SW 1271 (cell line): ENCODE measurements around the gene CDH12.
"Not testable (repeated sequence)": the region's sequence is repeated elsewhere in the genome, so short reads cannot be mapped to it uniquely, and the experiment has no call there.

Experiments used
- DNase-seq, 2 experiments: peaks; one replicate each; lab custom pipeline; 2025; lab: John Stamatoyannopoulos, UW

The CDH12 gene

GRCh38 chr5:22278164-22278563, 575.0 kb downstream of the CDH12 start:
- DNase-seq, result no peak

DNA sequence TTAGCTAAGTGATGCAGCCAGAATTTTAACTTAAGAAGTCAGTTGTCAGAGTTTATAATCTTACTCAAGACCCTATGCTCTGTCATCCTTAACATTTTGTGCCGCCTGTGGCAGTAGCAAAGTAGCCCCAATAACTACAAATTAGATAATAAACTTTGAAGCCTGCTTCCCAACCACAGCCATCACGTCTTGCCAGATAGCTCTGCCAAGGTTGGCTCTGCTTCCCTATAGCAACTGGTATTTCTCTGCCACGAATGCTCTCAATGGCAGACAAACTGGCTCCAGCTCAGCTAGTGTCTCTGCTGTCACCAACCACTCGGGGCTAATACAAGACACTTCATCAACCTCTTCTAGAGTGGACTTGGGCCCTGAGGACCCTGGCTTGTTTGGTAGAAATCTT, 576.1 kb downstream of the CDH12 start:
- no peak for DNase-seq

- not testable (repeated sequence) for DNase-seq
Observed at GRCh38 chr5:22265855-22266254, 587.3 kb downstream of the CDH12 start.

- DNase-seq, result no peak
Observed at GRCh38 chr5:22258139-22258538, 595.0 kb downstream of the CDH12 start.

GRCh38 chr5:22250528-22250927, 602.6 kb downstream of the CDH12 start:
- no peak for DNase-seq

DNA sequence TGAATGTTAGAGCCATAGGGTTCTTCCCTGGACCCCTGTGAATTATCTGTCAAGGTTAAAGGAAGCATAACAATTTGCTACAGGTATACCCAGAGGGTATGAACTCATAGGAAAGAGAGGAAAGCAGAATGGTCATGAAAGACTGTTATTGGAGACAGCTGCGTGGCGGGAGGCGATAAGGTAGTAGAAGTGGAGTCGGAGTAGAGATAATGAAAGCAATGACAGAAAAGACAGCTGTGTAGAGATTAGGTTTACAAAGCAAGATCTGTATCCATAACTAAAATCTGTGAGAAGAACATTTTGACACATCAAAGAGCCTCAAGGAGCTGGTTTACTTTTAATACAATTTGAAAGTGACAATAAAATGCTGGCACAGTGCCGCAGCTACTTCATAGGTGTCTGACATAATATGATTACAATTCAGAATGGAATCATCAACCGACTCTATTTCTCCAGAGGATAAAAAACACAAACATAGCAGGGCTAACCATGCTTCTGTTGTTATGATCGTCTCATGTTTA, 603.9 kb downstream of the CDH12 start:
- no peak for DNase-seq

DNA sequence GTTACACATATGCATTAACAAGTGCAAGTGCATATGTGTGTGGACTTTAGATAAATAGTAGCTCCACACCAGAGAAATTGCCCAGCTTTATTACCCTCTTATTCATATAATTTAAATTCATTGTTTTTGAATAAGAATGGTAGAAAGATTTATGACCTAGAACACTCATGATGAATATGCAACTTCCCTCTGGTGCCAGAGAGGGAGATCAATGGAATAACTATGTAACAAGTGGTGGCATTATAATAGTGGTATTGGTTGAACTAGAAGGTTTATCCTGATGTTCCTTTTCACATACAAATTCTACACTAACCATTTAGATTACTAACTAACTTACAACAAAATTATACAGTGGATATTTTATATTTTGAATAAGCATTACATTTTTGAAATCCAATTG, 607.4 kb downstream of the CDH12 start:
- no peak for DNase-seq

GRCh38 chr5:22242532-22242931, 610.6 kb downstream of the CDH12 start:
- no peak for DNase-seq

DNA sequence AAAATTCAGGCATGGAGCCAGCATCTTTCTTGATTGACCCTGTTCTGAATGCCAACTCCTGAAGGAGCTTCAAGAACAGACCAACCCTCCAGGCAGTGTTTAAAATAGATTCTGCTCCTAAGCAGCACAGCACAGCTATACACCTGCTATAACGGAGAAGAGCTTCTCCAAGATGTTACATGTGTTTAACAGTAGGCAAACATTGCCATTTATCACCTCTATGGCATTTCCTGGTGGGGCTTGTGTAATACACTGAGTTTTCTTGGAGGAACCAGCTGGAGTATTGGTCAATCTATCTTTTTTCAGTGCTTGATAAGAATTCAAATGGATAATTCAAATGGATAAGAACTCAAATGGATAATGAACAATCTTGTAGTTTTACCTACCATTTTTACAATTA, 615.1 kb downstream of the CDH12 start:
- no peak for DNase-seq

DNA sequence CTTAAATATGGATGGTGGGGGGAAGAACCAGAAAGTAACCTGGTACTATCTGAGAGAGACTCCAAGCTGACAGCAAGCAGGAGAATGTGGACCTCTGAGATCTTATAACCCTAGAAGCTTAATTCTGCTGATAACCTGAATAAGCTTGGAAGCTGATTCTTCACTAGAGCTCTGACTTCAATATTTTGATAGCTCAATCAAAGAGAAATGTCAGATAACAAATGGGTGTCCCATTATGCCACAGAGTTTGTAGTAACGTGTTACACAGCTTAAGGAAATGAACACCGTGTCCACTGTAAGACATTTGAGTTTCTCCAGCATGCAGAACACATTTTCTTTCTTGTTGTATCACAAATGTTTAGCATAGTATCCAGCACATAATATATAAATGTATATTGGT, 626.7 kb downstream of the CDH12 start:
- DNase-seq, result no peak

GRCh38 chr5:22223079-22223478, 630.1 kb downstream of the CDH12 start:
- no peak for DNase-seq

- not testable (repeated sequence) for DNase-seq
Observed at GRCh38 chr5:22213703-22214495, 639.2 kb downstream of the CDH12 start.

DNA sequence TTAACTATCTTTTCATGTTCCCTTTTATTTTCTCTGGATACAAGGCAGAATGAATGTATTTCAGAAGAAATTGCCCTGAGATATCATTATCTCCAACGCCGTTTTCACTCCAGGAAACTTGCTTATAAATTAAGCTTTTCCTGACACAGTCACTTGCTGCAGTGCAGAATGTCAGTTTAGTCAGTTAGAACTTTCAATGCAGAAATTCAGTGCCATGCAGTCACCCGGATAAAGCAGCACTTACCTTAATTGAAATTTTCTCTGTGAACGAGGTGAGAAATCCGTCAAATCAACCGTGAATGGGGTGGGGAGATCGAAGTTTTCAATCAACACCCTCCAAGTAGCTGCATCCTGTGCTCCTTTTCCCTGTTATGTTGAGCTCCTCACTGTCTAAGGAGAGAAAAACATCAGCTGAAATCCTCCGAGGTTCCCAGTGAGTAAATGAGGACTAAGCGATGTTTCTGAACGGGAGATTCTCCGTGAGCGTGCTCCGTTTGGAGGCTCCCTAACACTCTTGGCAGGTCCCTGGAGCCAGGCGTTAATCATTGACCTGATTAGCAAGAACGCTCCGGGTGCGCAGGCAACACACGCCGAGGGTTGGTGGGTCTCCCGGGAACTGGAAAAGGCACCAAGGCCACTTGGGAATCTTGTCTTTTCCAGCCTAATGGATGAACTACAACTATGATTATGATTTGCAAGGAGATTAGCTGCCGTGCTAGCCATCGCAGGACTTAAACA, 640.7 kb downstream of the CDH12 start:
- not testable (repeated sequence) for DNase-seq

- DNase-seq, result not testable (repeated sequence)
Observed at GRCh38 chr5:22208463-22208862, 644.7 kb downstream of the CDH12 start.

DNA sequence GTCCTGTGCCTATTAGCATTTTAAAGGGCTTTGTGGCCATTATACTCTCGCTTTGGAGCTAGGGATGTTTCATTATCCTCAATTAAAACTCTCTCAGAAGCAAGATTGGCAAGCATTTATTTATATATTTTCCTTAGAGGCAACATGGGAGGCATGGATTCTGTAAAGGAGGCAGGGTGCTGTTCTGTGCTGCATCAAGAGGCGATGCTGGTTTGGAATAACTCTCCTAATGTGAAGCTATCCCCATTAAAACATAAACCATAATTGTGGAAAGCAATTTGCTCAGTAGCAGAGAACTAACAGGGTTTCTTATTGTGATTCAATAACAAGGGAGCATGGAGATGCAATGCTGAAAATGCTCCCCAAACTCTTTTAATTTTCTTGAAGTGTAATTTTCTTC, 664.5 kb downstream of the CDH12 start:
- DNase-seq, result not testable (repeated sequence)

GRCh38 chr5:22187632-22188228, 665.4 kb downstream of the CDH12 start:
- not testable (repeated sequence) for DNase-seq

GRCh38 chr5:22169226-22169625, 683.9 kb downstream of the CDH12 start:
- DNase-seq, result not testable (repeated sequence)

DNA sequence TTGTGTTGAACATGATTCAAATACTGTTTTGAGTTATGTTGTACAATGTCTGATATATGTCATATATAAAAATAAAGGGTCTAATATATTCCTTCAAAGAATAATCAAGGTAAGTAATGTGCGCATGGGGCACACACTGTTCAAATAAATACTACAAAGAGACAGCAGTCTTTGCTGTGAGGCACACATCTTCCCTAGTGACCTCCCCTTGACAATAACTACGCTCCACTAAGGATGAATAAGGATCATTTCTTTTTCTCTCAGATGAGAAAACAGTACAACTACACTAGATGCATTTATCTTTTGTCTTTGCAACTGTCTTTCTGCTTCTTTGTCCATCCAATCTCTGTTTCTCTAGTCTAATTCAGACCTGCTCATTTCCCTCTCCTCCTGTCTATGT, 684.4 kb downstream of the CDH12 start:
- DNase-seq, result not testable (repeated sequence)

DNA sequence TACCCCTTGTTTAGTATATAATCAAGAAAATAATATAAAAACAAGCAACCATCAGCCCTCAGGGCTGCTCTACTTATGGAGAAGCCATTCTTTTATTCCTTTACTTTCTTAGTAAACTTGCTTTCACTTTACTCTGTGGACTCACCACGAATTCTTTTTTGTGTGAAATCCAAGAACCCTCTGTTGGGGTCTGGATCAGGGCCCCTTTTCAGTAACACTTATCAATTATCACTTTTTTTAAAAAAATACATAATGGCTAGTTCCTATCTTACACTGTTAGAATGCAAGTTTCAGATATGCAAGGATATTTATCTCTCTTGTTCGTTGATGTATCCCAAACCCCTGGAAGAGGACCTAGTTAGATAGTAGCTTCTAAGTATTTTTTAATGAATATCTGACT, 687.2 kb downstream of the CDH12 start:
- not testable (repeated sequence) for DNase-seq

DNA sequence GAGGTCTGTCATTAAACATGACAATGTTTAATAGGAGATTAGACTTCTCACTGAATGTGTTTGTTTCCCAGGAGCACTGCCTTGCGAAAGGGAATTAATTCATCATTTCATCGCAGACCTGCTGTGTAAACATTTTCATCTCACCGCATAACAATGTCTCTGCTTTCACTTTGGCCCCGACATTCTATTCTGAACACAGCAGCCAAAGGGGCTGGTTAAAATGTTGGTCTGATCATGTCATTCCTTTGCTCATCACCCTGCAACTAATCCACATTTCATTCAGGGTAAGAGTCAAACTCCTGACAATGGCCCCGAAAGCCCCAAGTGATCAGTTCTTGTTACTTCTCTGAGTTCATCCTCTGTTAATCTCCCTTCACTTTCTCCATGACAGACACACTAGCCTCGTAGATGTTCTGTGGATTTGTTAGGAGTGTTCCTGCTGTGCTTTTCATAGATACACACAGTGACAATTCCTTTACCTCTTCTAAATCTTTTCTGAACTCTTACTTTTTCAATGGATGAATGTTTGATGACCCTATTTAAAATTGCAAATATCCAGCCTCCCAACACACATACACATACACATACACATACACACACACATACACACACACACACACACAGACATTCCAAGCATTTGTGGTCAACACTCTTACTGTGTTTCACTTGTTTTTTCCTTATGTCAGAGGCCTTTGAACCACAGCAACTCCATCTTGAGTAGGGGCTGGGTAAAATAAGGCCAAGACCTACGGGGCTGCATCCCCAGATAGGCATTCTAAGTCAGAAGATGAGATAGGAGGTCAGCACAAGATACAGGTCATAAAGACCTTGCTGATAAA, 688.0 kb downstream of the CDH12 start:
- DNase-seq, result not testable (repeated sequence)

DNA sequence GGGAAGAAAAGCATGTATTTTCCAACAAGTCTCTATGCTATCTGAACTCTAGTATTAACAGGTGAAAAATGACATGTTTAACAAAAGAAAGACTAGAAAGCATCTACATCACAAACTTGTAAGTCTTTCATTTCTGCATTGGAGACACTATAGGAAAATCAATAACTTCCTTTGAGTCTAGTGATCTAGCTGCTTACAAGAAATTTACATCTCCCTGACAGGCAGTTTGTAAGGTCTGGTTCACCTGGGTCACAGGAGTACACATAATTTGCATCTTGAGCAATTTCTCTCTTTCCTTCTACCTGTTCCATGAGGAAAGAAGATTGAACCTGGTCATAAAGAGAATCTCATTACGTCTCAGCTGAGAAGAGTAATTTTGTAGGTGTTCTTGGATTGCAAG, 696.2 kb downstream of the CDH12 start:
- not testable (repeated sequence) for DNase-seq

- DNase-seq, result not testable (repeated sequence)
Observed at GRCh38 chr5:22154779-22155178, 698.4 kb downstream of the CDH12 start.
